HL-60 (cell line): Measurements from ENCODE around the gene KCNAB3.
A peak's percentile ranks its signal among the peaks of the same experiment; 100 is the strongest.

ENCODE experiments used
- DNase-seq, 2 experiments: peaks; one replicate each; pipeline ENCODE4 v3.0.0-alpha.2; 2010 to 2020; ENCODE audit warnings: low read depth in 1 of 2, low spot score in 1 of 2
- H3K27ac ChIP-seq: fragments of 250-450 bp; sonication (Bioruptor Pico); replicated peaks from 2 replicates; pipeline ENCODE4 v1.5.1; 2020; ENCODE audit warnings: mild to moderate bottlenecking, moderate library complexity
- H3K27me3 ChIP-seq: fragments of 250-450 bp; sonication (Bioruptor Pico); 2 replicates; pipeline ENCODE4 v1.5.1; 2021; ENCODE audit warnings: mild to moderate bottlenecking, moderate library complexity; ENCODE audit not compliant: insufficient read depth, poor library complexity, severe bottlenecking
- H3K4me3 ChIP-seq: replicated peaks from 2 replicates; pipeline ENCODE4 v1.5.1; 2011; ENCODE audit warnings: mild to moderate bottlenecking, control low read depth, low read length; ENCODE audit not compliant: insufficient read depth
- GABPA ChIP-seq: IDR thresholded peaks from 2 replicates; pipeline ENCODE4 v1.6.1; 2012; ENCODE audit warnings: low read depth
- POLR2AphosphoS5 ChIP-seq: IDR thresholded peaks from 2 replicates; pipeline ENCODE4 v1.6.1; 2012; ENCODE audit warnings: low read depth
- SPI1 ChIP-seq: IDR thresholded peaks from 2 replicates; pipeline ENCODE4 v1.6.1; 2012; ENCODE audit warnings: low read depth, mild to moderate bottlenecking, borderline replicate concordance
- TF ChIP-seq, protein P1 (sequence below): IDR thresholded peaks from 2 replicates; pipeline ENCODE4 v1.6.1; 2012; ENCODE audit warnings: low read depth; ENCODE audit not compliant: insufficient replicate concordance
- TF ChIP-seq, protein P2 (sequence below): IDR thresholded peaks from one replicate; pipeline ENCODE4 v1.5.1; 2011; ENCODE audit warnings: low read length, control low read depth, inconsistent platforms; ENCODE audit not compliant: insufficient read depth

KCNAB3 gene

DNA sequence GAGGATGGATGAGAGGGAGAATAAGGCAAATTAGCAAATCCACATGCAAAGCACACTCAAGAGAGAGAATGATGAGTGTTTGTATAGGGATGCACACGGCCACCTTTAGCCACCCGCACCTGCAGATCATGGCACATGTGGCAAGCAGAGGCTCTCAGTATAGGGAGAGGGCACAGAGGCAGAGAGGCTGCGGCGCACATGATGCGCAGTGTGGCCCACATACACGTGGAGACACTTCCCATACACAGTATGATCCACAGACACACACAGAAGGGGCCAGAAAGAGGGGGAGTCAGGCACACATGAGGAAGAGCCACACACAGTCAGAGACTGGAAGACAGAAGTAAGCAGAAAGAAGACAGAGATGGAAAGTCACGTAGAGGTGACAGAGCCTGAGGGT lies 47.6 kb downstream of the KCNAB3 start:
- no peak for DNase-seq
- Histone ChIP-seq H3K27me3 (no peaks in the 10 kb centered on the region), H3K27ac (peak overlapping the region; percentile 53), H3K4me3 (no peak overlapping the region)
- TF ChIP-seq POLR2AphosphoS5 (no peak), GABPA (no peak), SPI1 (no peak)
- TF ChIP-seq, protein P1, sequence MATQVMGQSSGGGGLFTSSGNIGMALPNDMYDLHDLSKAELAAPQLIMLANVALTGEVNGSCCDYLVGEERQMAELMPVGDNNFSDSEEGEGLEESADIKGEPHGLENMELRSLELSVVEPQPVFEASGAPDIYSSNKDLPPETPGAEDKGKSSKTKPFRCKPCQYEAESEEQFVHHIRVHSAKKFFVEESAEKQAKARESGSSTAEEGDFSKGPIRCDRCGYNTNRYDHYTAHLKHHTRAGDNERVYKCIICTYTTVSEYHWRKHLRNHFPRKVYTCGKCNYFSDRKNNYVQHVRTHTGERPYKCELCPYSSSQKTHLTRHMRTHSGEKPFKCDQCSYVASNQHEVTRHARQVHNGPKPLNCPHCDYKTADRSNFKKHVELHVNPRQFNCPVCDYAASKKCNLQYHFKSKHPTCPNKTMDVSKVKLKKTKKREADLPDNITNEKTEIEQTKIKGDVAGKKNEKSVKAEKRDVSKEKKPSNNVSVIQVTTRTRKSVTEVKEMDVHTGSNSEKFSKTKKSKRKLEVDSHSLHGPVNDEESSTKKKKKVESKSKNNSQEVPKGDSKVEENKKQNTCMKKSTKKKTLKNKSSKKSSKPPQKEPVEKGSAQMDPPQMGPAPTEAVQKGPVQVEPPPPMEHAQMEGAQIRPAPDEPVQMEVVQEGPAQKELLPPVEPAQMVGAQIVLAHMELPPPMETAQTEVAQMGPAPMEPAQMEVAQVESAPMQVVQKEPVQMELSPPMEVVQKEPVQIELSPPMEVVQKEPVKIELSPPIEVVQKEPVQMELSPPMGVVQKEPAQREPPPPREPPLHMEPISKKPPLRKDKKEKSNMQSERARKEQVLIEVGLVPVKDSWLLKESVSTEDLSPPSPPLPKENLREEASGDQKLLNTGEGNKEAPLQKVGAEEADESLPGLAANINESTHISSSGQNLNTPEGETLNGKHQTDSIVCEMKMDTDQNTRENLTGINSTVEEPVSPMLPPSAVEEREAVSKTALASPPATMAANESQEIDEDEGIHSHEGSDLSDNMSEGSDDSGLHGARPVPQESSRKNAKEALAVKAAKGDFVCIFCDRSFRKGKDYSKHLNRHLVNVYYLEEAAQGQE: no peak
- TF ChIP-seq, protein P2, sequence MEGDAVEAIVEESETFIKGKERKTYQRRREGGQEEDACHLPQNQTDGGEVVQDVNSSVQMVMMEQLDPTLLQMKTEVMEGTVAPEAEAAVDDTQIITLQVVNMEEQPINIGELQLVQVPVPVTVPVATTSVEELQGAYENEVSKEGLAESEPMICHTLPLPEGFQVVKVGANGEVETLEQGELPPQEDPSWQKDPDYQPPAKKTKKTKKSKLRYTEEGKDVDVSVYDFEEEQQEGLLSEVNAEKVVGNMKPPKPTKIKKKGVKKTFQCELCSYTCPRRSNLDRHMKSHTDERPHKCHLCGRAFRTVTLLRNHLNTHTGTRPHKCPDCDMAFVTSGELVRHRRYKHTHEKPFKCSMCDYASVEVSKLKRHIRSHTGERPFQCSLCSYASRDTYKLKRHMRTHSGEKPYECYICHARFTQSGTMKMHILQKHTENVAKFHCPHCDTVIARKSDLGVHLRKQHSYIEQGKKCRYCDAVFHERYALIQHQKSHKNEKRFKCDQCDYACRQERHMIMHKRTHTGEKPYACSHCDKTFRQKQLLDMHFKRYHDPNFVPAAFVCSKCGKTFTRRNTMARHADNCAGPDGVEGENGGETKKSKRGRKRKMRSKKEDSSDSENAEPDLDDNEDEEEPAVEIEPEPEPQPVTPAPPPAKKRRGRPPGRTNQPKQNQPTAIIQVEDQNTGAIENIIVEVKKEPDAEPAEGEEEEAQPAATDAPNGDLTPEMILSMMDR: no peak

DNA sequence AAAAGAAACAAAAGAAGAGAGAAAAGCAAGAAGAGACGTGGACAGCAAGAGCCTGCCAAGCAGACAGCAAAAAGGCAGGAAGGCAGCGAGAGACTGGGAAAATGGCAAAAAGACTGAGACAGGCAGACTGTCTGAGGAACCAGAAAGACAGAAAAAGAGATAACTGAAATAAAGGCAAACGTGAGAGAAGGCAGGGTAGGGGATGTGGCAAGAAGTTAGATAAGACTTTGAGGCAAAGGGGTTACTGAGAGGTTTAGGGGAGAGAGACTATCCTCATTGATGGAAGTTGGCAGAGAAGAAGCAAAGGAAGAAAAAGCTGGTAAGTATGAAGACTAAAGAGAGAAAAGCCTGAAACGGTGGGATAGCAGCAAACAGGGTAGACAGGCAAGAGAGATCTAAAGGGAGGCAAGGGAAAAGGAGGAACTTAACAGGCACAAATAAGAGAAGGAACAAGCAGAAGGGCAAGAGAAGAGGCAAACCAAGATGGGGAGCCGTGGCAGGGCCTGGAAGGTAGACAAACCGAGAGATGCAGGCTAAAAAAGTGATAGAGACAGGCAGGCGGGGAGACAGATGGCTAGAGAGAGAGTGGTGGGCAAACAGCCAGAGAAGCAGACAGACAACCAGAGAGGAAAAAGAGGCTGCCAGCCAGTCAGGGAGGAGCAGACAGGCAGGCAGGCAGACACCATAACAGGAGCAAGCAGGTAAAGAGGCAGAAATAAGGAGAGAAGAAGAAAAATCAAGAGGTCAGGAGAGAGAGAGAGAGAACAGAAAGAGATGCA lies 48.2 kb downstream of the KCNAB3 start:
- peak in 1 of 2 experiments; percentile 17 for DNase-seq
- H3K27me3 ChIP-seq: no peaks in the 10 kb centered on the region
- H3K27ac ChIP-seq: peak overlapping the region; percentile 53

DNA sequence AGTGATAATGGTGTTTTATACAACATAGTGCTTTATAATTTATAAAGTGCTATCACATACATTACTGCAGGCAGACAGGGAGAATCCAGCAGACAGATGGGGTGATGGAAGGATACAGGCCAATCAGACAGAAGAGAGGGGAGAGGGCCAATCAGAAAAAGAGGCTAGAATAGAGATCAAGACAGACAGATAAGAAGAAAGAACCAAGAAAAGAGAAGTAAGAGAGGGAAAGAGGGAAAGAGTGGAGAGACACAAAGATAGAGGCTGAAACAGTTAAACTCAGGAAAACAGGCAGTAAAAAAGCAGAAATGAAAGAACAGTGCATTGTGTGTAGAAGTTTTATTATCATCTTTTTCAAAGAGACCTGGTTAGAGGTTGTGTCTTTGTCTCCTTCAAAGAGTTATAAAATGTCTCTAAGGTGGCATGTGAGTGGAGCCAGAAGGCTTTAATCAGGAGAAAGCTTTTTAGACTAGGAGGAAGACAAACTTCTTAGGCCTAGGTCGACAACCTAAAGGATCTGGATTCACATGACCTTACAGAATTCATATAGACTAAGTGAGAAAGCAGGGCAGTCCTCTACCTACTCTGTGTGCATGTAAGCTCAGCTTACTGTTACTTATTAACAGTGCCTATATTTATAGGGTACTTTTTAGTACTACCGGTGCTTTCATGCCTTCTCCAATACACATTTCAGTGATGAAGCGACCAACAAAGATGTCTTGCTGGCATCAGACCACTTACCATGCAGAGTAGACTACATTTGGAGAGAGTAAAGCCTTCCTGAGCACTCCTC lies 49.4 kb downstream of the KCNAB3 start:
- Histone ChIP-seq H3K27ac (peak overlapping the region; percentile 53), H3K4me3 (no peak overlapping the region), H3K27me3 (no peaks in the 10 kb centered on the region)
- no peak for DNase-seq
- TF ChIP-seq SPI1 (no peak), POLR2AphosphoS5 (no peak), GABPA (no peak)
- TF ChIP-seq, protein P1: no peak
- TF ChIP-seq, protein P2: no peak

More for the DNA sequence above, 48.2 kb downstream of the KCNAB3 start:
- H3K4me3 ChIP-seq: no peak overlapping the region
- TF ChIP-seq GABPA (no peak), POLR2AphosphoS5 (no peak), SPI1 (no peak)
- TF ChIP-seq, protein P2: no peak
- TF ChIP-seq, protein P1: no peak
